GM18498 (cell line): ENCODE results near the gene CHCHD5.

Experiments used
- ATAC-seq: cut with Tn5 transposase; IDR thresholded peaks from one replicate; pipeline ENCODE4 v1.9.1; 2021; ENCODE audit warnings: mild to moderate bottlenecking, moderate library complexity; ENCODE audit not compliant: unreplicated experiment

The CHCHD5 gene

GRCh38 chr2:112623913-112624777, 39.7 kb downstream of the CHCHD5 start:
- ATAC-seq = peak; percentile 72

GRCh38 chr2:112625474-112626114, 41.2 kb downstream of the CHCHD5 start:
- ATAC-seq = no peak

- ATAC-seq = peak; percentile 52
These were observed 42.2 kb downstream of the CHCHD5 start for GRCh38 chr2:112626604-112627059.

GRCh38 chr2:112627060-112628040, 42.9 kb downstream of the CHCHD5 start:
- no peak for ATAC-seq

GRCh38 chr2:112629224-112629623, 44.8 kb downstream of the CHCHD5 start:
- ATAC-seq = no peak

- no peak for ATAC-seq
These were observed 45.4 kb downstream of the CHCHD5 start for GRCh38 chr2:112629823-112630222.

- ATAC-seq = no peak
These were observed 45.9 kb downstream of the CHCHD5 start for GRCh38 chr2:112630268-112630667.

GRCh38 chr2:112633708-112634107, 49.3 kb downstream of the CHCHD5 start:
- ATAC-seq = no peak

- no peak for ATAC-seq
These were observed 49.9 kb downstream of the CHCHD5 start for GRCh38 chr2:112634153-112634873.

- no peak for ATAC-seq
These were observed 50.4 kb downstream of the CHCHD5 start for GRCh38 chr2:112634874-112635157.

- peak; percentile 96 for ATAC-seq
These were observed 52.3 kb downstream of the CHCHD5 start for GRCh38 chr2:112636605-112637288.

GRCh38 chr2:112637289-112637660, 52.9 kb downstream of the CHCHD5 start:
- ATAC-seq = no peak
